ENCODE data around the gene ECHDC3.
"Not testable (repeated sequence)": the region's sequence is repeated elsewhere in the genome, so short reads cannot be mapped to it uniquely, and the experiment has no call there.

ECHDC3 gene, protein sequence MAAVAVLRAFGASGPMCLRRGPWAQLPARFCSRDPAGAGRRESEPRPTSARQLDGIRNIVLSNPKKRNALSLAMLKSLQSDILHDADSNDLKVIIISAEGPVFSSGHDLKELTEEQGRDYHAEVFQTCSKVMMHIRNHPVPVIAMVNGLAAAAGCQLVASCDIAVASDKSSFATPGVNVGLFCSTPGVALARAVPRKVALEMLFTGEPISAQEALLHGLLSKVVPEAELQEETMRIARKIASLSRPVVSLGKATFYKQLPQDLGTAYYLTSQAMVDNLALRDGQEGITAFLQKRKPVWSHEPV

GRCh38 chr10:11742009-11742778 lies at the start of gene ECHDC3:
ECHDC3 (plus strand) TSS chr10:11742382; CDS start chr10:11742577, 195 bp downstream.
- no peak for DNase-seq

- DNase-seq = no peak
These were observed 48.8 kb upstream of the ECHDC3 start for GRCh38 chr10:11693376-11693775.

- DNase-seq = no peak
These were observed 46.4 kb upstream of the ECHDC3 start for GRCh38 chr10:11695779-11696178.

DNA sequence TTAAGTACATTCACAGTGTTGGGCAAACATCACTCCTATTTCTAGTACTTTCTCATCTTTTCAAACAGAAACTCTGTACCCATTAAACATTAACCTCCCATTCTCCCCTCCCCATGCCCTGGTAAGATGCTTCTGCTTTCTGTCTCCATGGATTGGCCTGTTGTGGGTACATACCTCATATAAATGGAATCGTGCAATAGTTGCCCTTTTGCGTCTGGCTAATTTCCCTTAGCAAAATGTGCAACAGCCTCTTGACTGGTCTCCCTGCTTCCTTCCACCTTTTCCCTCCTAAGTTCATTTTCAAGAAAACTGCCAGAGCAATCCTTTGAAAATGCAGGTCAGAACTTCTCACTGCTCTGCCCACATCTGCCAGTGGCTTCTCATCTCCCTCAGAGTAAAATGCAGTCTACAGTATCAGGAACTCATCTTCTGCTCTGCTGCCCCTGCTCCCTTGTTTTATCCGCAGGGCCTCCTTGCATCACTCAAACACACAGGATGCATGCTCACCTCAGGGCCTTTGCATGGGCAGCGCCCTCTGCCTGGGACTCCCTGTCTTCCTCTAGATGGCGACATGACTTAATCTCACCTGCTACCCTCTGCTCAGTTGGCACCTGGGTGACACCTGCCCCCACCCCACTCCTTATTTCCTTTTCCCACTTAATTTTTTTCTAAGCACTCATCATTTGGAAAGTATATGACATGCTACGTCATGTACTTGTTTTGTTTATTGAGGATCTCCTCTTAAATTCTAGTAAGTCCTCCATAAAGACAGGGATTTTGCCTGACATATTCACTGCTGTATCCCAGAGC lies 44.3 kb upstream of the ECHDC3 start:
- DNase-seq = no peak

- DNase-seq = no peak
These were observed 43.3 kb upstream of the ECHDC3 start for GRCh38 chr10:11698691-11699549.

DNA sequence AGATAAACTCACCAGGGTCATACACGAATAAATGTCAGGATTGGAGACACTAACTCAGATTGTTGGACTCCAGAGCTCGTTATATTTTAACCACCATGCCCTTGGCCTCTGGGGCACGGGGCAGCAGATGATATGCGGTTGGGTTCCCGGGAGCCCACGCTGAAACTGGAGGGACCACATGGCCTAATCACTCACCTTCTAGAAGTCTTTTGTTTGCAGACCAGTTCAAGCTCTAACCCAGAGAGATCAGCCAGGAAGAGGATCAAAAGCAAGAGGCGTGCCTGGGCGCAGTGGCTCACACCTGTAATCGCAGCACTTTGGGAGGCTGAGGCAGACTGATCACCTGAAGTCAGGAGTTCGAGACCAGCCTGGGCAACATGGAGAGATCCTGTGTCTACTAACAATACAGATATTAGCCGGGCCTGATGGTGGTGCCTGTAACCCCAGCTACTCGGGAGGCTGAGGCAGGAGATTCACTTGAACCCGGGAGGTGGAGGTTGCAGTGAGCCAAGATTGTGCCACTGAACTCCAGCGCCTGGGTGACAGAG lies 42.6 kb upstream of the ECHDC3 start:
- DNase-seq = no peak

DNA sequence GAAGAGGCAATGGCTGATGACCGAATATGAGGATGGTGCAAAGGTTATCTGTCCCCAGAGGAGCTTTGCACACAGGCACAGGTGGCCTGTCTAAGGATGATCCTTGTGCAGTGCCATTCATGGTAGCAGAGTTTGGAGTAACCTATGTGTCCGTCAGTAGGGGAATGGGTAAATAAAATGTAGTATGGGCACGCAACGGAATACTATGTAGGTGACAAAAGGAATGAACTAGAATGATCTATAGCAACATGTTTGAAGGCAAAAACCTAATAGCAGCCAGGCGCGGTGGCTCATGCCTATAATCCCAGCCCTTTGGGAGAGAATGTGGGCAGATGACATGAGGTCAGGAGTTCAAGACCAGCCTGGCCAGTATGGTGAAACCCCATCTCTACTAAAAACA lies 41.6 kb upstream of the ECHDC3 start:
- no peak for DNase-seq

GRCh38 chr10:11701451-11702095 lies 40.6 kb upstream of the ECHDC3 start:
- DNase-seq = no peak

DNA sequence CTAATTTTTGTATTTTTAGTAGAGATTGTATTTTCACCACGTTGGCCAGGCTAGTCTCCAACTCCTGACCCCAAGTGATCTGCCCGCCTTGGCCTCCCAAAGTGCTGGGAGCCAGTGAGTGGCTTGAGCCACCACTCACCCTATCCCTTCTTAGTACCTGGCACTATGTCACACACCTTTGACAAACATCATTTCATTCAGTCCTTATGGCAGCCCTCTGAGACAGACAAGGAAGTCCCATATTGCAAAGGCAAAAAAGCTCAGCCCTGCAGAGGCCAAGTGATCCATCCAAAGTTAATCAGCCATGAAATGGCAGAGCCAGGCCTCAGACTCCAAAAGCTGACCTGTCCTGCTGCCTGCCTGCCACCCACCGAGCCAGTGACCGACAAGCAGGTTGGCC lies 39.9 kb upstream of the ECHDC3 start:
- DNase-seq = no peak

- no peak for DNase-seq
These were observed 38.1 kb upstream of the ECHDC3 start for GRCh38 chr10:11704092-11704491.

- DNase-seq = no peak
These were observed 36.5 kb upstream of the ECHDC3 start for GRCh38 chr10:11705722-11706121.

- DNase-seq = no peak
These were observed 35.2 kb upstream of the ECHDC3 start for GRCh38 chr10:11706895-11707567.

GRCh38 chr10:11707624-11708350 lies 34.4 kb upstream of the ECHDC3 start:
- DNase-seq = no peak

GRCh38 chr10:11708801-11709200 lies 33.4 kb upstream of the ECHDC3 start:
- DNase-seq = not testable (repeated sequence)

DNA sequence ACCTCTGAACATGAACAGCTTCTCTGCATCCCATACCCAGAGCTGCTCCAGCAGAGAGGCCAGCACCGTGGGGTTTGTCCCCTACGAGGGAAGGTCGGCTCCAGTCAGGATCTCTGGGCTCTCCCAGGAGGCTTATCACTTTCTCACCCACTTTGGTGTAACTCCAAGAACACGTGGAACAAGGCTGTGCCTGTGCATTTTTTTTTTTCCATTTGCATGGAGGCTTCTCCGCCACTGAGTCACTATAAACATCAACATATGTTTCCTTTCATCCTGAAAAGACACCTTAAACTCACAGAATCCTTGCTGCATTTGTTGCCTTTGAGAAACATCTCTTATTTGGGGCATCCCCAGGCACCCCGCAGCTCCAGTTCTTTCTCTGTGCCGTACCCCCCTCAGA lies 29.4 kb upstream of the ECHDC3 start:
- no peak for DNase-seq

GRCh38 chr10:11713186-11713743 lies 28.9 kb upstream of the ECHDC3 start:
- no peak for DNase-seq

DNA sequence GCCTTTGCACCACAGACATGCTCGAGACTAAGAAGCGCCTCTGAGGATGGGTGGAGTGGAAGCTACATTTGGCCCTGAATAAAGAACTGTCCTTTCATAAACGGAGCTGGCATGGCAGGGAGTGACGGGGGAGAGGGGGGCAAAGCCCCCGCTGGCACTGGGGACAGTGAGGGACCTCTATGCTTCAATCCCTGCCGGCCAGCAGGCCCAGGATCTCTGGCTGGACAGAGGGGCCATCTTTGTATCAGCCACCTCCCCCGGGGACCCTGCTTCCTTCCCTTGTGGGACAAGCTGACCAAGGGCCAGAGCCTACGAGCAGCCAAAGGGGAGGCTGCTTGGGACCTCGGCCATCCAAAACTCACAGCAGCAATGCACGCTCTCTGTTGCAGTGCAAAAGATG lies 28.2 kb upstream of the ECHDC3 start:
- no peak for DNase-seq

DNA sequence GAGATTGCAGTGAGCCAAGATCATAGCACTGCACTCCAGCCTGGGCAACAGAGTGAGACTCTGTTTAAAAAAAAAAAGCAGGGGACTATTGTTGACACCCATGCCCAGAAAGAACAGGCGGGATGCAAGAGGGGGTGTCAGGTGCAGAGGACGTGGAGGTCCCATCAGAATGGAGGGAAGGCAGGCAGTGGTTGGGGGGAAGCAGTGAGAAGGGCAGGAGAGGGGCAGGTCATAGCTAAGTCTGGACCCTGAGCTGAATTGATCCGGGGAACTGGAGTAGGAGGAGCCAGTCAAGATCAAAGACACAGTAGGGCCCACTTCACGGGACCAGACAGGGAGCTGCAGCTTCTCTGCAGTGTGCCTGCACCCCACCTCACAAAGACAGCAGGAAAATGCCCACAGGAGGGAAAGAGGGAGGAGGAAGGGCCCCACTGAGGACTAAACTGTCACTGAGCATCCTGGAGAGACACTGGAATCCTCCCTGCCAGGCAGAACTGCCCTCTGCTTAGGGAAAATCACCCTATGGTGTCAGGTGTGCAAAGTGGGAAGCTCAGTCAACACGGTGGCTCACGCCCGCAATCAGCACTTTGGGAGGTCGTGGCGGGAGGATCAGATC lies 27.3 kb upstream of the ECHDC3 start:
- no peak for DNase-seq

GRCh38 chr10:11715815-11716494 lies 26.2 kb upstream of the ECHDC3 start:
- no peak for DNase-seq
